ENCODE results near the gene MROH2B. TPM values are rescaled to one million over a fixed set of nuclear protein-coding genes. Genes with fewer than 3 reads are reported as not detected.

The MROH2B gene
- total RNA-seq, 1 donor from 2014 or later: not detected

GRCh38 chr5:40987349-40987748 is 83.8 kb downstream of the MROH2B start:
- no peaks in the 10 kb centered on the region for H3K27me3 ChIP-seq (ENCODE audit: control insufficient read depth, insufficient read depth, low read length)
- no peak for FAIRE-seq

GRCh38 chr5:40986666-40987065 is 84.5 kb downstream of the MROH2B start:
- FAIRE-seq (no peak), DNase-seq (ENCODE audit: low read depth) (peak; percentile 67)
- H3K27me3 ChIP-seq (ENCODE audit: control insufficient read depth, insufficient read depth, low read length): no peaks in the 10 kb centered on the region
- H3K36me3 ChIP-seq (ENCODE audit: control insufficient read depth, insufficient read depth, low read length): no peaks in the 10 kb centered on the region
- TF ChIP-seq, protein P1, sequence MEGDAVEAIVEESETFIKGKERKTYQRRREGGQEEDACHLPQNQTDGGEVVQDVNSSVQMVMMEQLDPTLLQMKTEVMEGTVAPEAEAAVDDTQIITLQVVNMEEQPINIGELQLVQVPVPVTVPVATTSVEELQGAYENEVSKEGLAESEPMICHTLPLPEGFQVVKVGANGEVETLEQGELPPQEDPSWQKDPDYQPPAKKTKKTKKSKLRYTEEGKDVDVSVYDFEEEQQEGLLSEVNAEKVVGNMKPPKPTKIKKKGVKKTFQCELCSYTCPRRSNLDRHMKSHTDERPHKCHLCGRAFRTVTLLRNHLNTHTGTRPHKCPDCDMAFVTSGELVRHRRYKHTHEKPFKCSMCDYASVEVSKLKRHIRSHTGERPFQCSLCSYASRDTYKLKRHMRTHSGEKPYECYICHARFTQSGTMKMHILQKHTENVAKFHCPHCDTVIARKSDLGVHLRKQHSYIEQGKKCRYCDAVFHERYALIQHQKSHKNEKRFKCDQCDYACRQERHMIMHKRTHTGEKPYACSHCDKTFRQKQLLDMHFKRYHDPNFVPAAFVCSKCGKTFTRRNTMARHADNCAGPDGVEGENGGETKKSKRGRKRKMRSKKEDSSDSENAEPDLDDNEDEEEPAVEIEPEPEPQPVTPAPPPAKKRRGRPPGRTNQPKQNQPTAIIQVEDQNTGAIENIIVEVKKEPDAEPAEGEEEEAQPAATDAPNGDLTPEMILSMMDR (IDR thresholded peaks at IDR 0.05; ENCODE audit: insufficient read depth, low read length, severe bottlenecking): no peak
- H3K4me3 ChIP-seq (ENCODE audit: low read depth, low read length): no peak overlapping the region

More at GRCh38 chr5:40987349-40987748, 83.8 kb downstream of the MROH2B start:
- Histone ChIP-seq H3K4me3 (ENCODE audit: low read depth, low read length) (no peak overlapping the region), H3K36me3 (ENCODE audit: control insufficient read depth, insufficient read depth, low read length) (no peaks in the 10 kb centered on the region)
- TF ChIP-seq, protein P1 (IDR thresholded peaks at IDR 0.05; ENCODE audit: insufficient read depth, low read length, severe bottlenecking): no peak
- no peak for DNase-seq (ENCODE audit: low read depth)

DNA sequence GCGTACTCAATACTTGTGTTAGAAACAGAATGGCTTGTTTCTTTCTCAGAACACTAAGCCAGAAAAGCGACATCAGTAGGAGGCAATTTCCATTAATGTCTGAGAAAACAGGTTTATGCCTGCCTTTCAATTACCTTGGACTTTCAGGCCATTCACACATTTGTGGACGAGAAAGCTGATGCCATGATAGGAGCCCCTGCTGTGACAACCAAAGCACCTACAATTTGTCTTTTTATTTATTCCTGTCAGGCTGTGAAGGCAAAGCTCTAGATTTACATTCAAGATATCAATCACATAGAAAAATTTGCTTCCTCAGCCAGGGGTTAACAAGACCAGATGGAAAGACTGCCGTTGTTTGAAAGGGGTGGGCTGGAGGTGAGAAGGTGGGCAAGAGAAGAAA is 85.6 kb downstream of the MROH2B start:
- FAIRE-seq: no peak
- H3K36me3 ChIP-seq (ENCODE audit: control insufficient read depth, insufficient read depth, low read length): no peaks in the 10 kb centered on the region
- H3K4me3 ChIP-seq (ENCODE audit: low read depth, low read length): no peak overlapping the region
- TF ChIP-seq, protein P1 (IDR thresholded peaks at IDR 0.05; ENCODE audit: insufficient read depth, low read length, severe bottlenecking): no peak
- DNase-seq (ENCODE audit: low read depth): no peak
- no peaks in the 10 kb centered on the region for H3K27me3 ChIP-seq (ENCODE audit: control insufficient read depth, insufficient read depth, low read length)

- TF ChIP-seq, protein P1 (IDR thresholded peaks at IDR 0.05; ENCODE audit: insufficient read depth, low read length, severe bottlenecking): no peak
- no peaks in the 10 kb centered on the region for H3K27me3 ChIP-seq (ENCODE audit: control insufficient read depth, insufficient read depth, low read length)
- FAIRE-seq (no peak), DNase-seq (ENCODE audit: low read depth) (peak; percentile 74)
- no peak overlapping the region for H3K4me3 ChIP-seq (ENCODE audit: low read depth, low read length)
- H3K36me3 ChIP-seq (ENCODE audit: control insufficient read depth, insufficient read depth, low read length): no peaks in the 10 kb centered on the region
Observed at GRCh38 chr5:40984884-40985283, 86.3 kb downstream of the MROH2B start.

- TF ChIP-seq, protein P1 (IDR thresholded peaks at IDR 0.05; ENCODE audit: insufficient read depth, low read length, severe bottlenecking): no peak
- no peaks in the 10 kb centered on the region for H3K36me3 ChIP-seq (ENCODE audit: control insufficient read depth, insufficient read depth, low read length)
- FAIRE-seq: peak; percentile 88
- no peaks in the 10 kb centered on the region for H3K27me3 ChIP-seq (ENCODE audit: control insufficient read depth, insufficient read depth, low read length)
- peak; percentile 85 for DNase-seq (ENCODE audit: low read depth)
- H3K4me3 ChIP-seq (ENCODE audit: low read depth, low read length): no peak overlapping the region
Observed at GRCh38 chr5:40983781-40984180, 87.4 kb downstream of the MROH2B start.

DNA sequence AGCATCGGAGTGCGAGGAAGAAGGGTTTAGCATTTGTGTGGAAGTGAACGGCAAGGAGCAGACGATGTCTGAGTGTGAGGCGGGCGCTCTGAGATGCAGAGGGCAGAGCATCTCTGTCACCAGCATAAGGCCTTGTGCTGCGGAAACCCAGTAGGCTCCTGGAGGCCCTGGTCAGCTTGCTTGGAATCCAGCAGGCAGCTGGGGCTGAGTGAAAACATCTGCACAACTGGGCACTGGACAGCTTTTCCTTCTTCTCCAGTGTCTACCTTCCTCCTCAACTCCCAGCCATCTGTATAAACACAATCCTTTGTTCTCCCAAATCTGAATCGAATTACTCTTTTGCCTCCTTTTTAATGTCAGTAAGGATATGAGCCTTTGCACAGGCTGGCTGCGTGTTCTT is 89.7 kb downstream of the MROH2B start:
- H3K4me3 ChIP-seq (ENCODE audit: low read depth, low read length): no peak overlapping the region
- TF ChIP-seq, protein P1 (IDR thresholded peaks at IDR 0.05; ENCODE audit: insufficient read depth, low read length, severe bottlenecking): no peak
- FAIRE-seq: no peak
- H3K36me3 ChIP-seq (ENCODE audit: control insufficient read depth, insufficient read depth, low read length): no peaks in the 10 kb centered on the region
- H3K27me3 ChIP-seq (ENCODE audit: control insufficient read depth, insufficient read depth, low read length): no peaks in the 10 kb centered on the region
- no peak for DNase-seq (ENCODE audit: low read depth)
